Ishikawa (cell line): ENCODE data around the gene KCNN4.

Experiments
- EP300 ChIP-seq: IDR thresholded peaks from 2 replicates; pipeline ENCODE4 v1.6.1; 2012; ENCODE audit warnings: borderline replicate concordance
- RAD21 ChIP-seq: IDR thresholded peaks from 2 replicates; pipeline ENCODE4 v1.6.1; 2012; ENCODE audit warnings: low read depth
- TF ChIP-seq, protein P1 (sequence below): IDR thresholded peaks from 2 replicates; pipeline ENCODE4 v1.6.1; 2012

DNA sequence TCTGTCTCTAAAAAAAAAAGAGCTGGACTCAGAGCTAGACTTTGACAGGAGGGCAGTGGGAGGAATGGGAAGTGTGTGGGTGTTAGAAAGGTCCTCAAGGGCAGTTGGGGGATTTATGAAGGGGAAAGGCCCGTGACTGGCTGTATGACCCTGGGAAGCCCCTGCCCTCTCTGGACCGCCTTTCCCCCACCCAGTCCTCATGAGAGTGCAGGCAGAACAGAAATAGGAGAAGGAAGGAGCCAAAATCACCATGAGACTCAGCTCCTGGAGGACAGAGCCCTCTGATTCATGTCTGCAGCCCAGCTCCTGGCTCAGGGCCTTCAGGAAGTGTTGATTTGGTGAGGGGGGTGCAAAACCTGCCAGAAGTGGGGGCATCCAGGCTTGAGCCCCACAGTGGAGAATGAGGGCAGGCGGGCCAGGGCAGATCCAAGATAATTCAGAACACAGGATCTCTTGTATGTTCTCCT, 17.3 kb downstream of the KCNN4 start:
- TF ChIP-seq, protein P1, sequence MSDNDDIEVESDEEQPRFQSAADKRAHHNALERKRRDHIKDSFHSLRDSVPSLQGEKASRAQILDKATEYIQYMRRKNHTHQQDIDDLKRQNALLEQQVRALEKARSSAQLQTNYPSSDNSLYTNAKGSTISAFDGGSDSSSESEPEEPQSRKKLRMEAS, result no peak
- TF ChIP-seq RAD21 (no peak), EP300 (no peak)
